Body of pancreas (tissue), 4 donors: ENCODE measurements around the gene REP15. TPM values are rescaled to one million over a fixed set of nuclear protein-coding genes. Genes with fewer than 3 reads are reported as not detected.
A peak's percentile ranks its signal among the peaks of the same experiment; 100 is the strongest.

Experiments used
- ATAC-seq: fragments of 150-250 bp; one replicate; pipeline ENCODE4 v1.9.1; 2016
- DNase-seq, 4 donors: peaks; one replicate each; pipeline ENCODE4 v3.0.0-alpha.2; 2019
- H3K27ac ChIP-seq, 4 donors: fragments of 200-600 bp; sonication (generic); 1 replicate in 3 of 4; 2 replicates in 1 of 4; pipeline versions ENCODE4 v1.5.1 to v1.6.1; 2016 to 2019; ENCODE audit warnings: mild to moderate bottlenecking in 1 of 4, mixed read lengths in 1 of 4, moderate library complexity in 1 of 4
- H3K27me3 ChIP-seq, 2 donors: fragments of 200-600 bp; sonication (generic); one replicate each; pipeline ENCODE4 v1.6.0; 2016; ENCODE audit warnings: mild to moderate bottlenecking in 1 of 2
- H3K36me3 ChIP-seq, 2 donors: fragments of 200-600 bp; sonication (generic); replicated peaks in 1 of 2; 2 replicates each; pipeline ENCODE4 v1.5.1; 2016; ENCODE audit warnings: low read depth in 2 of 2; ENCODE audit not compliant: insufficient read depth in 1 of 2
- H3K4me1 ChIP-seq: fragments of 200-600 bp; sonication (generic); one replicate; pipeline ENCODE4 v1.6.0; 2016
- H3K4me3 ChIP-seq, 2 donors: fragments of 200-600 bp; sonication (generic); 1 replicate in 1 of 2; 2 replicates in 1 of 2; pipeline ENCODE4 v1.5.1; 2016 to 2019
- H3K9me3 ChIP-seq, 3 donors: fragments of 200-600 bp; sonication (generic); 1 replicate in 2 of 3; 2 replicates in 1 of 3; pipeline ENCODE4 v1.5.1; 2016
- CTCF ChIP-seq, 7 experiments: fragments of 450-650 bp in 4 of 7; fragments of 200-600 bp in 3 of 7; sonication (generic) in 3 of 7; IDR thresholded peaks; one replicate each; pipeline ENCODE4 v1.5.1; 2016 to 2019; ENCODE audit warnings: antibody characterized with exemption in 7 of 7
- POLR2A ChIP-seq, 3 donors: fragments of 450-650 bp; IDR thresholded peaks; one replicate each; pipeline ENCODE4 v1.6.1; 2016; ENCODE audit warnings: antibody characterized with exemption in 3 of 3, mild to moderate bottlenecking in 2 of 3
- WGBS, 2 donors: methylation state at CpG; one replicate each; pipeline ENCODE4 v1.1.5; 2017; 5-methylcytosine and 5-hydroxymethylcytosine counted together
- intact Hi-C: fragments of 100-400 bp; cut with DNase I; formaldehyde crosslinking; loops from one replicate; pipeline ENCODE4 v1.15.1; 2023
- total RNA-seq, 2 donors: library from RNA; depleted of rRNA; stranded (reverse); fragments of >200 nt; gene quantifications; one replicate each; pipeline ENCODE4 v1.1.0, GENCODE V29; 2016

REP15 gene
- total RNA-seq, 2 donors from 2014 or later: 1.0 to 2.0 TPM

GRCh38 chr12:27689558-27690180 is 6.6 kb upstream of the REP15 start:
- H3K4me3 ChIP-seq: no peak overlapping the region
- H3K27me3 ChIP-seq: no peaks in the 10 kb centered on the region
- no peaks in the 10 kb centered on the region for H3K4me1 ChIP-seq
- no peaks in the 10 kb centered on the region for H3K9me3 ChIP-seq
- 91 to 93% methylated on average over 13 of the region's 13 CpGs for WGBS, 2 donors
- TF ChIP-seq POLR2A (IDR thresholded peaks at IDR 0.05): no peak
- no peak for TF ChIP-seq CTCF (IDR thresholded peaks at IDR 0.05)
- H3K27ac ChIP-seq: no peak overlapping the region
- H3K36me3 ChIP-seq: peaks cover 0 to 15% of the 10 kb centered on the region in 2 donors
- intact Hi-C loops: no loop called here
- ATAC-seq: no peak
- no peak for DNase-seq

GRCh38 chr12:27693403-27693802 is 2.8 kb upstream of the REP15 start:
- Histone ChIP-seq H3K9me3 (no peaks in the 10 kb centered on the region), H3K27me3 (no peaks in the 10 kb centered on the region), H3K36me3 (peaks cover 0 to 8% of the 10 kb centered on the region in 2 donors), H3K27ac (no peak overlapping the region), H3K4me1 (peaks cover 9% of the 10 kb centered on the region), H3K4me3 (no peak overlapping the region)
- 75 to 77% methylated on average over 2 of the region's 2 CpGs for WGBS, 2 donors
- intact Hi-C loops: no loop called here
- no peak for DNase-seq
- no peak for ATAC-seq
- TF ChIP-seq POLR2A (IDR thresholded peaks at IDR 0.05) (no peak), CTCF (IDR thresholded peaks at IDR 0.05) (no peak)

GRCh38 chr12:27695556-27696292 is 523 bp upstream of the REP15 start:
- no peak overlapping the region for H3K27ac ChIP-seq
- ATAC-seq (no peak), DNase-seq (no peak)
- peaks cover 0 to 6% of the 10 kb centered on the region in 2 donors for H3K36me3 ChIP-seq
- no peak overlapping the region for H3K4me3 ChIP-seq
- no peaks in the 10 kb centered on the region for H3K27me3 ChIP-seq
- H3K9me3 ChIP-seq: no peaks in the 10 kb centered on the region
- whole genome bisulfite sequencing, 2 donors: 87% methylated on average over 6 of the region's 6 CpGs
- TF ChIP-seq CTCF (IDR thresholded peaks at IDR 0.05) (no peak), POLR2A (IDR thresholded peaks at IDR 0.05) (no peak)
- H3K4me1 ChIP-seq: peaks cover 9% of the 10 kb centered on the region
- intact Hi-C loops: no loop called here

- no peaks in the 10 kb centered on the region for H3K9me3 ChIP-seq
- peak; percentile 77 for ATAC-seq
- WGBS, 2 donors: 41 to 47% methylated on average over 3 of the region's 3 CpGs
- peak overlapping the region in 1 of 4 donors; percentile 18 for H3K27ac ChIP-seq
- H3K4me3 ChIP-seq: no peak overlapping the region
- peaks cover 9% of the 10 kb centered on the region for H3K4me1 ChIP-seq
- H3K36me3 ChIP-seq: peaks cover 0 to 6% of the 10 kb centered on the region in 2 donors
- intact Hi-C loops: no loop called here
- no peaks in the 10 kb centered on the region for H3K27me3 ChIP-seq
- TF ChIP-seq POLR2A (IDR thresholded peaks at IDR 0.05) (no peak), CTCF (IDR thresholded peaks at IDR 0.05) (no peak)
- DNase-seq: no peak
These were observed 767 bp downstream of the REP15 start for GRCh38 chr12:27696864-27697564.
